Peyer's patch (tissue), 4 donors: ENCODE measurements around the gene IL34. TPM values are rescaled to one million over a fixed set of nuclear protein-coding genes. Genes with fewer than 3 reads are reported as not detected.

Experiments used
- DNase-seq, 3 donors: peaks; one replicate each; pipeline ENCODE4 v3.0.0-alpha.2; 2017 to 2019
- H3K27ac ChIP-seq, 4 donors: fragments of 200-600 bp; sonication (generic); one replicate each; pipeline ENCODE4 v1.5.1; 2016 to 2019
- H3K27me3 ChIP-seq, 2 donors: fragments of 200-600 bp; sonication (generic); one replicate each; pipeline ENCODE4 v1.5.1; 2019
- H3K36me3 ChIP-seq, 3 donors: fragments of 200-600 bp; sonication (generic); one replicate each; pipeline ENCODE4 v1.5.1; 2016 to 2019
- H3K4me1 ChIP-seq, 4 donors: fragments of 200-600 bp; sonication (generic); one replicate each; pipeline ENCODE4 v1.5.1; 2016 to 2019
- H3K4me3 ChIP-seq, 4 donors: fragments of 200-600 bp; sonication (generic); 1 replicate in 3 of 4; 2 replicates in 1 of 4; pipeline ENCODE4 v1.5.1; 2016 to 2019; ENCODE audit warnings: mild to moderate bottlenecking in 1 of 4
- H3K9me3 ChIP-seq, 4 donors: fragments of 200-600 bp; sonication (generic); one replicate each; pipeline ENCODE4 v1.5.1; 2016 to 2019; ENCODE audit warnings: mild to moderate bottlenecking in 1 of 4
- POLR2A ChIP-seq, 2 donors: fragments of 450-650 bp; IDR thresholded peaks; one replicate each; pipeline ENCODE4 v1.5.1; 2017; ENCODE audit warnings: antibody characterized with exemption in 2 of 2, mild to moderate bottlenecking in 2 of 2, moderate library complexity in 2 of 2
- total RNA-seq, 4 donors: library from RNA; depleted of rRNA; stranded (reverse); fragments of >200 nt; gene quantifications; one replicate each; pipeline ENCODE4 v1.1.0, GENCODE V29; 2016
- TF ChIP-seq, protein P1 (sequence below), 6 experiments: fragments of 450-650 bp in 4 of 6; fragments of 200-600 bp in 2 of 6; sonication (generic) in 1 of 6; IDR thresholded peaks; one replicate each; pipeline ENCODE4 v1.5.1; 2017 to 2019; ENCODE audit warnings: antibody characterized with exemption in 6 of 6, mild to moderate bottlenecking in 3 of 6, moderate library complexity in 1 of 6

Gene IL34
- total RNA-seq, 4 donors from 2014 or later: 1.6 to 23.1 (median 2.6) TPM

GRCh38 chr16:70709457-70709856 lies 63.1 kb downstream of the IL34 start:
- peaks cover 0 to 20% (median 0%) of the 10 kb centered on the region in 4 donors for H3K4me1 ChIP-seq
- H3K27ac ChIP-seq: no peak overlapping the region
- H3K36me3 ChIP-seq: peaks cover 0 to 3% (median 0%) of the 10 kb centered on the region in 3 donors
- H3K27me3 ChIP-seq: no peaks in the 10 kb centered on the region
- H3K9me3 ChIP-seq: no peaks in the 10 kb centered on the region
- TF ChIP-seq, protein P1, sequence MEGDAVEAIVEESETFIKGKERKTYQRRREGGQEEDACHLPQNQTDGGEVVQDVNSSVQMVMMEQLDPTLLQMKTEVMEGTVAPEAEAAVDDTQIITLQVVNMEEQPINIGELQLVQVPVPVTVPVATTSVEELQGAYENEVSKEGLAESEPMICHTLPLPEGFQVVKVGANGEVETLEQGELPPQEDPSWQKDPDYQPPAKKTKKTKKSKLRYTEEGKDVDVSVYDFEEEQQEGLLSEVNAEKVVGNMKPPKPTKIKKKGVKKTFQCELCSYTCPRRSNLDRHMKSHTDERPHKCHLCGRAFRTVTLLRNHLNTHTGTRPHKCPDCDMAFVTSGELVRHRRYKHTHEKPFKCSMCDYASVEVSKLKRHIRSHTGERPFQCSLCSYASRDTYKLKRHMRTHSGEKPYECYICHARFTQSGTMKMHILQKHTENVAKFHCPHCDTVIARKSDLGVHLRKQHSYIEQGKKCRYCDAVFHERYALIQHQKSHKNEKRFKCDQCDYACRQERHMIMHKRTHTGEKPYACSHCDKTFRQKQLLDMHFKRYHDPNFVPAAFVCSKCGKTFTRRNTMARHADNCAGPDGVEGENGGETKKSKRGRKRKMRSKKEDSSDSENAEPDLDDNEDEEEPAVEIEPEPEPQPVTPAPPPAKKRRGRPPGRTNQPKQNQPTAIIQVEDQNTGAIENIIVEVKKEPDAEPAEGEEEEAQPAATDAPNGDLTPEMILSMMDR (IDR thresholded peaks at IDR 0.05): no peak
- TF ChIP-seq POLR2A (IDR thresholded peaks at IDR 0.05): no peak
- H3K4me3 ChIP-seq: no peak overlapping the region
- DNase-seq: no peak

- Histone ChIP-seq H3K27ac (no peak overlapping the region), H3K9me3 (no peaks in the 10 kb centered on the region), H3K27me3 (no peaks in the 10 kb centered on the region), H3K36me3 (peaks cover 0 to 3% (median 0%) of the 10 kb centered on the region in 3 donors), H3K4me1 (peaks cover 0 to 19% (median 0%) of the 10 kb centered on the region in 4 donors), H3K4me3 (no peak overlapping the region)
- TF ChIP-seq, protein P1 (IDR thresholded peaks at IDR 0.05): no peak
- no peak for TF ChIP-seq POLR2A (IDR thresholded peaks at IDR 0.05)
- no peak for DNase-seq
Measured at GRCh38 chr16:70709942-70710341, 63.6 kb downstream of the IL34 start.

Other genes starting within 250 kb of the IL34 start
- 10 to 100 TPM; 13.0 to 27.5 (median 19.6) TPM for gene ST3GAL2, start 207.5 kb upstream of the IL34 start, total RNA-seq
- 100 to 1,000 TPM in 1 of 4 donors, 10 to 100 TPM in 3; 32.2 to 127 (median 52.9) TPM for gene FCSK, start 192.0 kb upstream of the IL34 start, total RNA-seq
- 10 to 100 TPM; 71.3 to 99.0 (median 75.8) TPM for gene COG4, start 123.0 kb upstream of the IL34 start, total RNA-seq
- 100 to 1,000 TPM in 1 of 4 donors, 10 to 100 TPM in 3; 48.5 to 119 (median 94.9) TPM for gene SF3B3, start 122.7 kb upstream of the IL34 start, total RNA-seq
- gene MTSS2, start 39.5 kb downstream of the IL34 start, total RNA-seq: 100 to 1,000 TPM in 1 of 4 donors, 10 to 100 TPM in 3; 12.1 to 115 (median 30.4) TPM
- 100 to 1,000 TPM in 1 of 4 donors, 10 to 100 TPM in 3; 44.0 to 106 (median 64.5) TPM for gene VAC14, start 154.6 kb downstream of the IL34 start, total RNA-seq